Astrocyte (in vitro differentiated cells and primary cell): ENCODE data around the gene SNX30. TPM values are rescaled to one million over a fixed set of nuclear protein-coding genes. Genes with fewer than 3 reads are reported as not detected.

Experiments
- DNase-seq: peaks from one replicate; pipeline ENCODE4 v3.0.0-alpha.2; 2010; ENCODE audit warnings: low read depth
- FAIRE-seq: peaks from 2 replicates; lab custom pipeline; 2011; peaks lifted over from hg19 to GRCh38; lab: Jason Lieb, UNC
- H2AFZ ChIP-seq: 2 replicates; pipeline ENCODE4 v1.6.0; 2012; ENCODE audit warnings: low read depth, low read length, inconsistent platforms
- H3K27ac ChIP-seq: 2 replicates; pipeline ENCODE4 v1.5.1; 2011; ENCODE audit warnings: low read depth, low read length, inconsistent platforms
- H3K27me3 ChIP-seq: 2 replicates; pipeline ENCODE4 v1.6.0; 2011; ENCODE audit warnings: low read length, inconsistent platforms; ENCODE audit not compliant: insufficient read depth
- H3K36me3 ChIP-seq: 2 replicates; pipeline ENCODE4 v1.5.1; 2011; ENCODE audit warnings: low read length, inconsistent platforms; ENCODE audit not compliant: insufficient read depth
- H3K4me1 ChIP-seq: 2 replicates; pipeline ENCODE4 v1.5.1; 2011; ENCODE audit warnings: low read length, inconsistent platforms; ENCODE audit not compliant: insufficient read depth
- H3K4me2 ChIP-seq: 2 replicates; pipeline ENCODE4 v1.6.0; 2012; ENCODE audit warnings: low read length, inconsistent platforms
- H3K4me3 ChIP-seq: 2 replicates; pipeline ENCODE4 v1.5.1; 2011; ENCODE audit warnings: low read depth, mild to moderate bottlenecking, low read length, inconsistent platforms; ENCODE audit not compliant: insufficient read depth
- H3K79me2 ChIP-seq: 2 replicates; pipeline ENCODE4 v1.6.0; 2012; ENCODE audit warnings: mild to moderate bottlenecking, low read length, inconsistent platforms; ENCODE audit not compliant: insufficient read depth
- H3K9ac ChIP-seq: 2 replicates; pipeline ENCODE4 v1.6.0; 2012; ENCODE audit warnings: mild to moderate bottlenecking, low read length, inconsistent platforms
- H3K9me3 ChIP-seq: 2 replicates; pipeline ENCODE4 v1.5.1; 2012; ENCODE audit warnings: low read depth, mild to moderate bottlenecking, low read length, inconsistent platforms; ENCODE audit not compliant: insufficient read depth
- H4K20me1 ChIP-seq: 2 replicates; pipeline ENCODE4 v1.6.0; 2012; ENCODE audit warnings: low read length, inconsistent platforms; ENCODE audit not compliant: insufficient read depth
- H3K27ac Mint-ChIP-seq: one replicate; pipeline ENCODE4 v1.8.0; 2021; ENCODE audit warnings: mild to moderate bottlenecking, mixed read lengths; ENCODE audit not compliant: unreplicated experiment
- H3K27me3 Mint-ChIP-seq: one replicate; pipeline ENCODE4 v1.8.0; 2021; ENCODE audit warnings: low read depth, mixed read lengths; ENCODE audit not compliant: unreplicated experiment
- H3K36me3 Mint-ChIP-seq: one replicate; pipeline ENCODE4 v1.8.0; 2021; ENCODE audit warnings: low read depth, mixed read lengths; ENCODE audit not compliant: unreplicated experiment
- H3K4me1 Mint-ChIP-seq: one replicate; pipeline ENCODE4 v1.8.0; 2021; ENCODE audit warnings: low read depth, mixed read lengths; ENCODE audit not compliant: unreplicated experiment
- H3K4me3 Mint-ChIP-seq: one replicate; pipeline ENCODE4 v1.8.0; 2021; ENCODE audit warnings: mild to moderate bottlenecking, moderate library complexity, mixed read lengths; ENCODE audit not compliant: unreplicated experiment
- H3K9me3 Mint-ChIP-seq: one replicate; pipeline ENCODE4 v1.8.0; 2021; ENCODE audit warnings: mild to moderate bottlenecking, mixed read lengths; ENCODE audit not compliant: unreplicated experiment
- EZH2 ChIP-seq: IDR thresholded peaks from 2 replicates; pipeline ENCODE4 v1.6.1; 2012; ENCODE audit warnings: mild to moderate bottlenecking, low read length, inconsistent platforms; ENCODE audit not compliant: insufficient read depth
- total RNA-seq: library from RNA; stranded (reverse); gene quantifications from 2 replicates; pipeline ENCODE4 v1.2.1, GENCODE V29; 2021
- TF ChIP-seq, protein P1 (sequence below): IDR thresholded peaks from 2 replicates; pipeline ENCODE4 v1.5.1; 2011; ENCODE audit warnings: low read depth, mild to moderate bottlenecking, inconsistent platforms, low read length, moderate library complexity; ENCODE audit not compliant: insufficient read depth

The SNX30 gene
- total RNA-seq, 1 donor from 2014 or later = 12.8 TPM

DNA sequence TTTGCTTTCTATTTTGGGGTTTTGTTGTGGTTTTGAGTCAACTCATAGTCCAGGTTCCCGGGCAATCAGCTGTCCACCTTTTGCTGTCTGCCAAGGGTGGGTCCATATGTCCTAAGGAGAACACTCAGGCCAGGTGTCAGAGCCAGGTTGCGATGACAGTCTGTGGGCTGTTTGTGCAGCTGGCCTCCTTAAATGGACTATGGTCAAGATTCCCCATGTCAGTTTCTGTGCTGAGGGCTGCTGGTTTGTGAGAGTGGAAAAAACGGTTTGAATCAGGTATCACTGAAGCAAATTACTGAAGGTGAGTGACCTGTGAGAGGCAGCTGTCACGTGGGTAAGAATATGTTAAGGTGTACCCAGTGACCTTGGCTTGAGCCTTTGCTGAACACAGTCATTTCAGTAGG lies 33.0 kb downstream of the SNX30 start:
- no peaks in the 10 kb centered on the region for H3K9me3 Mint-ChIP-seq
- no peaks in the 10 kb centered on the region for H3K27me3 Mint-ChIP-seq
- H4K20me1 ChIP-seq = peaks cover 38% of the 10 kb centered on the region
- no peak for FAIRE-seq
- H3K79me2 ChIP-seq = peaks cover 22% of the 10 kb centered on the region
- no peak overlapping the region for H3K27ac ChIP-seq
- DNase-seq = no peak
- no peak overlapping the region for H2AFZ ChIP-seq
- no peak overlapping the region for H3K4me2 ChIP-seq
- H3K9me3 ChIP-seq = no peaks in the 10 kb centered on the region
- no peak overlapping the region for H3K27ac Mint-ChIP-seq
- H3K4me3 ChIP-seq = no peak overlapping the region
- H3K36me3 Mint-ChIP-seq = no peaks in the 10 kb centered on the region
- peaks cover 20% of the 10 kb centered on the region for H3K4me1 Mint-ChIP-seq
- H3K4me3 Mint-ChIP-seq = no peak overlapping the region
- H3K27me3 ChIP-seq = no peaks in the 10 kb centered on the region
- H3K36me3 ChIP-seq = no peaks in the 10 kb centered on the region
- no peak for TF ChIP-seq EZH2
- TF ChIP-seq, protein P1, sequence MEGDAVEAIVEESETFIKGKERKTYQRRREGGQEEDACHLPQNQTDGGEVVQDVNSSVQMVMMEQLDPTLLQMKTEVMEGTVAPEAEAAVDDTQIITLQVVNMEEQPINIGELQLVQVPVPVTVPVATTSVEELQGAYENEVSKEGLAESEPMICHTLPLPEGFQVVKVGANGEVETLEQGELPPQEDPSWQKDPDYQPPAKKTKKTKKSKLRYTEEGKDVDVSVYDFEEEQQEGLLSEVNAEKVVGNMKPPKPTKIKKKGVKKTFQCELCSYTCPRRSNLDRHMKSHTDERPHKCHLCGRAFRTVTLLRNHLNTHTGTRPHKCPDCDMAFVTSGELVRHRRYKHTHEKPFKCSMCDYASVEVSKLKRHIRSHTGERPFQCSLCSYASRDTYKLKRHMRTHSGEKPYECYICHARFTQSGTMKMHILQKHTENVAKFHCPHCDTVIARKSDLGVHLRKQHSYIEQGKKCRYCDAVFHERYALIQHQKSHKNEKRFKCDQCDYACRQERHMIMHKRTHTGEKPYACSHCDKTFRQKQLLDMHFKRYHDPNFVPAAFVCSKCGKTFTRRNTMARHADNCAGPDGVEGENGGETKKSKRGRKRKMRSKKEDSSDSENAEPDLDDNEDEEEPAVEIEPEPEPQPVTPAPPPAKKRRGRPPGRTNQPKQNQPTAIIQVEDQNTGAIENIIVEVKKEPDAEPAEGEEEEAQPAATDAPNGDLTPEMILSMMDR = no peak
- H3K4me1 ChIP-seq = peaks cover 7% of the 10 kb centered on the region
- H3K9ac ChIP-seq = no peak overlapping the region

DNA sequence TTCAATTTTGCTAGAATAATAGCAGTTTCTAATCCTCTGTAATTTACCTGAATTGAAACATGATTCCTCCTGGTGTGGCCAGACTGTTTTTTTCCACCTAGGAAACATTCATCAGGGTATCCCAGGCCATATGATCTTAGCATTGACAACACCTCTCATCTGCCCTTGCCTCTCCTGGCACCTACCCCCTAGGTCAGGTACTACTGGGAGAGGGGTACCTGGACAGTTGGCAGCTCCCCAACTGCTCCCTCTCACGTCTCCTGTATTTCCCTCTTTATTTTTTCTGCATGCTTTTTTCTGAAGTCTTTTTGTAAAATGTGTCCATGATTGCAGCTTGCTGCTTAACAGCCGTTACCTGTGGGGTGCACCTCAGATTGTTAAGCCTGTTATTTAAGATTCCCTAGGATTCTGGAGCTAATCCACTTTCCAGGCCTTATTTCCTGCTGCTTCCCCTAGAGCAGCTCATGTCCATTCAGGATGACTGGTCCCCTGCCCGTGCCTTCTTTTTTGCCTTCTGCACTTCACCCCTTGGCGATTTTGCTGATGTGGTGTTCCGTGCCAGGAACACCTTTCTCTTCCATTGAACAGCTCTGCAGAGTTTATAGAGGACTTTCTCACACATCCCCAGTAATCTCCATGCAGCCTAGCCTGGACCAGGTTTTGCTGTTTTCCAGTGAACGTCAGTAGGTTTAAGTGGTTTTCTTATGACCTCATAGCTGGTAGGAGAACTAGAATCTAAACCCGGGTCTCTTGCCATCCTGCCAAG lies 33.6 kb downstream of the SNX30 start:
- Mint-ChIP-seq H3K27ac (no peak overlapping the region), H3K36me3 (no peaks in the 10 kb centered on the region), H3K4me1 (peaks cover 26% of the 10 kb centered on the region), H3K9me3 (no peaks in the 10 kb centered on the region), H3K4me3 (no peak overlapping the region), H3K27me3 (no peaks in the 10 kb centered on the region)
- Histone ChIP-seq H3K9me3 (no peaks in the 10 kb centered on the region), H3K9ac (no peak overlapping the region), H3K4me1 (peaks cover 7% of the 10 kb centered on the region), H3K36me3 (no peaks in the 10 kb centered on the region), H3K27me3 (no peaks in the 10 kb centered on the region), H2AFZ (no peak overlapping the region), H4K20me1 (peaks cover 31% of the 10 kb centered on the region), H3K27ac (no peak overlapping the region), H3K4me3 (no peak overlapping the region), H3K79me2 (peaks cover 19% of the 10 kb centered on the region), H3K4me2 (peak overlapping the region; percentile 34)
- FAIRE-seq (no peak), DNase-seq (peak; percentile 79)
- TF ChIP-seq, protein P1 = no peak
- TF ChIP-seq EZH2 = no peak

DNA sequence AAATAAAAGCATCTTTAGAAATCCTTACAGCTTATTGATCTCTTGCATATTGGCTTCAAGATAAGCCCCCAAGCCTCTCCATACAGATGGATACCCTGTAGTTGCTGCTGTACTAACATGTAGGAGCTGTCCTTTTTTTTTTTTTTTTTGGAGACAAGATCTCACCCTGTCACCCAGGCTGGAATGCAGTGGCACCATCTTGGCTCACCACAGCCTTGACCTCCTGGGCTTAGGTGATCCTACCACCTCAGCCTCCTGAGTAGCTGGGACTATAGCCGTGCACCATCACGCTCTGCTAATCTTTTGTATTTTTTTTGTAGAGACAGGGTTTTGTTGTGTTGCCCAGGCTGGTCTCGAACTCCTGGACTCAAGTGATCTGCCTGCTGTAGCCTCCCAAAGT lies 35.4 kb downstream of the SNX30 start:
- Mint-ChIP-seq H3K4me1 (peaks cover 41% of the 10 kb centered on the region), H3K4me3 (no peak overlapping the region), H3K36me3 (no peaks in the 10 kb centered on the region), H3K27ac (no peak overlapping the region), H3K27me3 (no peaks in the 10 kb centered on the region), H3K9me3 (no peaks in the 10 kb centered on the region)
- Histone ChIP-seq H3K79me2 (peaks cover 16% of the 10 kb centered on the region), H3K4me3 (no peak overlapping the region), H3K27me3 (no peaks in the 10 kb centered on the region), H4K20me1 (peaks cover 22% of the 10 kb centered on the region), H3K4me2 (no peak overlapping the region), H3K4me1 (peaks cover 7% of the 10 kb centered on the region), H2AFZ (no peak overlapping the region), H3K9me3 (no peaks in the 10 kb centered on the region), H3K27ac (no peak overlapping the region), H3K36me3 (no peaks in the 10 kb centered on the region), H3K9ac (no peak overlapping the region)
- no peak for DNase-seq
- FAIRE-seq = no peak
- TF ChIP-seq, protein P1 = no peak
- no peak for TF ChIP-seq EZH2
